GM19351 (cell line): ENCODE measurements around the gene TOLLIP.
A peak's percentile ranks its signal among the peaks of the same experiment; 100 is the strongest.
"Not testable (repeated sequence)": the region's sequence is repeated elsewhere in the genome, so short reads cannot be mapped to it uniquely, and the experiment has no call there.

Experiments used
- ATAC-seq: cut with Tn5 transposase; IDR thresholded peaks from one replicate; pipeline ENCODE4 v1.9.1; 2021; ENCODE audit warnings: mild to moderate bottlenecking, moderate library complexity; ENCODE audit not compliant: unreplicated experiment

TOLLIP gene

DNA sequence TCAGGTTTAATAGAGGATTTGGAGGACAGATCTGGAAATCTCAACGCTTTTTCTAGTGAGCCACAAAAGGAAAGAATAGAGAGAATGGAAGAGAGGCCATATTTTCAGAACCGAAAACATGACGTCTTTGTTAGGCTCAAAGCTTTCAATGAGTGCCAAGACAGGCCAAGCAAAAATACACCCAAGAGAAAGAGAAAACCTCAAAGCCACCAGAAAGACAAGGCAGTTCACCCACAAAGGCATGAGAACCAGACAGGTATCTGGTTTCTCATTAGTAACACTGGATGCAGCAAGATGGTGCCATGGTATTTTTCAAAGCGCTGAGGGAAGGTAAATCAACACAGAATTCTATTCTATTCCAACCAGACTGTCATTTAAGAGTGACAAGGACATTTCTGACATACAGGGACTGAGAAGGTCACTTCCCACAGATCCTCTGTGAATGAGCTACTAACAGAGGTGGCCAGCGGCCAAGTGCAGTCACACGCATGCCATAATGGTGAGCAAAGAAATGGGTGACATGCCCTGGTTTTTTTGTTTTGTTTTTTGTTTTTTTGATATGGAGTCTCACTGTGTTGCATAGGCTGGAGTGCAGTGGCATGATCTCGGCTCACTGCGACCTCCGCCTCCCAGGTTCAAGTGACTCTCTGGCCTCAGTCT lies 41.9 kb downstream of the TOLLIP start:
- no peak for ATAC-seq

DNA sequence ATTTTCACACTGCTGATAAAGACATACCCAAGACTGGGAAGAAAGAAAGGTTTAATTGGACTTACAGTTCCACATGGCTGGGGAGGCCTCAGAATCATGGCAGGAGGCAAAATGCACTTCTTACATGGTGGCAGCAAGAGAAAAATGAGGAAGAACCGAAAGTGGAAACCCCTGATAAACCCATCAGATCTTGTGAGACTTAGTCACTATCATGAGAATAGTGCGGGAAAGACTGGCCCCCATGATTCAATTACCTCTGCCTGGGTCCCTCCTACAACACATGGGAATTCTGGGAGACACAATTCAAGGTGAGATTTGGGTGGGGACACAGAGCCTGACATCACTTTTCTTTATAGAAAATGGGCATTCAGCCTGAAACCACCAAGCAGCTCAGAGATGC lies 42.5 kb downstream of the TOLLIP start:
- not testable (repeated sequence) for ATAC-seq

DNA sequence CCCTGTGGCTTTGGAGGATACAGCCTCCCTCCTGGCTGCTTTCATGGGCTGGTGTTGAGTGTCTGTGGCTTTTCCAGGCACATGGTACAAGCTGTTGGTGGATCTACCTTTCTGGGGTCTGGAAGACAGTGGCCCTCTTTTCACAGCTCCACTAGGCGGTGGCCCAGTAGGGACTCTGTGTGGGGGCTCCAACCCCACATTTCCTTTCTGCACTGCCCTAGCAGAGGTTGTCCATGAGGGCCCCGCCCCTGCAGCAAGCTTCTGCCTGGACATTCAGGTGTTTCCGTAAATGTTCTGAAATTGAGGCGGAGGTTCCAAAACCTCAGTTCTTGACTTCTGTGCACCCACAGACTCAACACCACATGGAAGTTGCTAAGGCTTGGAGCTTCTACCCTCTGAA lies 44.0 kb downstream of the TOLLIP start:
- ATAC-seq: not testable (repeated sequence)

- not testable (repeated sequence) for ATAC-seq
These were observed 45.0 kb downstream of the TOLLIP start for GRCh38 chr11:1264444-1264843.

- peak; percentile 14 for ATAC-seq
These were observed 46.4 kb downstream of the TOLLIP start for GRCh38 chr11:1263010-1263409.

DNA sequence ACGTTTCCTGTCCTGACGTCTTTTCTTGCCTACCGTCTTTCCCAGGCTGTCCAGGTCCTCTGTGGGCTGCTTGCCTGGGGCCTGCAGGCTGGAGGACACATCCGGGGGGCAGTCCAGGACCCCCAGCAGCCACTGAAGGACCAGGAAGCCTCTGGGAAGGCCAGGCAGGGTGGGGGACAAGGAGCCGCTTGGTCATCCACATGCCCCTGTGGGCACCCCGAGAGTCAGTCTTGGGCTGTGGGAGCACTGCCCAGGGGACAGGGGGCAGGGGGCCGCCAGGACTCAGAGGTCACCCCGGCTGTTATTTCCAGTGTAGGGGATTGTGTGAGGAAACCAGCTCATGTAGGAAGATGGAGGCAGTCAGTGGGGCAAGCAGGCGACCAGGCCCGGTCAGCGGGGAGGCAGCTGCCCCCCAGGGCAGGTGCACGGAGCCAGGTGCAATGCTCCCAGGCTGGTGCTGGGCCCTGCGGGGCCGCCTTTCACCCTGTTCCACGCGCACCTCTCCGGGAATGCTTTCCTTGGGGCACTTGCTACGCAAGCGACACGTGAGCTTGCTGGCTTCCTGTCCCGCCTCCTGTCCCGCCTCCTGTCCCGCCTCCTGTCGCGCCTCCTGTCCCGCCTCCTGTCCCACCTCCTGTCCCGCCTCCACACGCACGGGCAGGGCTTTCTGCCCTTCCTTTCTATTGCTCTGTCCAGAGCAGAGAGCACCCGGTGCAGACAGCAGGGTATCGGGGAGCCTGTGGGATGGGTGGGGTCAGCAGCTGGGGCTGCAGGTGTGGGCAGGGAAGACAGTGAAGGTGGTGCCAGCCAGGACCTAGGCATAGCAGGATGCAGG lies 47.0 kb downstream of the TOLLIP start:
- peak; percentile 93 for ATAC-seq

GRCh38 chr11:1261241-1262071 lies 48.0 kb downstream of the TOLLIP start:
- ATAC-seq: no peak

GRCh38 chr11:1260620-1261019 lies 48.8 kb downstream of the TOLLIP start:
- ATAC-seq: no peak

DNA sequence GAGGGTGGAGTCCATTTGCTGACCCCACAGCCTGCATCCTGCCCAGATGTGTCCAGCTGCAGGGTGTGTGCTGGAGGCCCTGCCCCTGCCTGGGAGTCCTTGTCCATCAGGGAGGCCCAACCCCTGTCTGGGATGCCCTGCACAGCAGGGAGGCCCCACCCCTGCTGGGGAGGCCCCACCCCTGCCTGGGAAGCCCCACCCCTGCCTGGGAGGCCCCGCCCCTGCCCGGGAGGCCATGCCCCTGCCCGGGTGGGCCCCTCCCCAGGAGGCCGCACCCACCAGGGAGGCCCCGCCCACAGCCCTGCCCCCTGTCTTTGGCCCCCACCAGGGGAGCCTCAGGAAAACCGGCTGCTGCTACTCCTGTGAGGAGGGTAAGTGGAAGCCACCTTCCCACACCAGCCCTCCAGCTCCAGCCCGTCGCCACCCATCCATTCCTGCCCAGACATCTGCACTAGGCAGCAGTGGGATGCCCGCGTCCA lies 49.4 kb downstream of the TOLLIP start:
- ATAC-seq: no peak

GRCh38 chr11:1259561-1259960 lies 49.9 kb downstream of the TOLLIP start:
- ATAC-seq: no peak

GRCh38 chr11:1259076-1259461 lies 50.4 kb downstream of the TOLLIP start:
- ATAC-seq: no peak

DNA sequence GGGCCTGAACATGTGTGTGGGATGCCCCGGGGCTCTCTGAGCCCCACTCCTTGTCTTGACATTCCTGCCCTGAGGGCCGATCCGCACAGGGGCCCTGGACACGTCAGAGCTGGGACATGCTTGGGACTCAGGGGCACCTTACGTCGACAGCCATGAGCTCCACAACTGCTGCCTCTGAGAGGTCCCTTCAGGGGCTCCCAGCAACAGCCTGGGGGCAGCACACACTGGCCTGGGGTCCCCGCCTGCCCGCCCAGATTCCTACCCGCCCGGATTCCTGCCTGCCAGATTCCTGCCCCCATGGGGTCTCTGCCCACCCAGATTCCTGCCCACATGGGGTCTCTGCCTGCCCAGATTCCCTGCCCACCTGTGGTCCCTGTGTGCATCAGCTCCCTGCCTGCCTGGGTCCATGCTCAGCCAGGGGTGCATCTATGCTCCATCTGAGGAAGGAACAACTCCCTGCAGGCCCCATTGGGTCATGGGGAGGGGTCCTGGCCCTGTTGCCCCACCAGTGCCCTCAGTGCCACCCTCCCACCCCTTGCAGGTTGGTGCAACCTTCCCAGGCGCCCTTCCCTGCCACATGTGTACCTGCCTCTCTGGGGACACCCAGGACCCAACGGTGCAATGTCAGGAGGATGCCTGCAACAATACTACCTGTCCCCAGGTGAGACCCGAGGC lies 50.9 kb downstream of the TOLLIP start:
- ATAC-seq: no peak

- ATAC-seq: no peak
These were observed 51.5 kb downstream of the TOLLIP start for GRCh38 chr11:1257916-1258315.

DNA sequence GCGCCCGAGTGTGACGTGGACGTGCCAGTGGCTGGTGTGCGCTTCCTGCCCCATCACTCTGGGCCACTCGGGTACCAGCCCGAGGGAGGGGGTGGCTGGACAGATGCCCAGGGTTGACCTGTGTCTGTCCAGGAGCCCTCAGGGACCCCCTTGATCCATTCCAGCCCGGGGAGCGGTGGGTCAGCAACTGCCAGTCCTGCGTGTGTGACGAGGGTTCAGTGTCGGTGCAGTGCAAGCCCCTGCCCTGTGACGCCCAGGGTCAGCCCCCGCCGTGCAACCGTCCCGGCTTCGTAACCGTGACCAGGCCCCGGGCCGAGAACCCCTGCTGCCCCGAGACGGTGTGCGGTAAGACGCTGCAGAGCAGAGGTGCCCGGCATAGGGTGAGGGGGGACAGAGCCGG lies 52.1 kb downstream of the TOLLIP start:
- no peak for ATAC-seq

DNA sequence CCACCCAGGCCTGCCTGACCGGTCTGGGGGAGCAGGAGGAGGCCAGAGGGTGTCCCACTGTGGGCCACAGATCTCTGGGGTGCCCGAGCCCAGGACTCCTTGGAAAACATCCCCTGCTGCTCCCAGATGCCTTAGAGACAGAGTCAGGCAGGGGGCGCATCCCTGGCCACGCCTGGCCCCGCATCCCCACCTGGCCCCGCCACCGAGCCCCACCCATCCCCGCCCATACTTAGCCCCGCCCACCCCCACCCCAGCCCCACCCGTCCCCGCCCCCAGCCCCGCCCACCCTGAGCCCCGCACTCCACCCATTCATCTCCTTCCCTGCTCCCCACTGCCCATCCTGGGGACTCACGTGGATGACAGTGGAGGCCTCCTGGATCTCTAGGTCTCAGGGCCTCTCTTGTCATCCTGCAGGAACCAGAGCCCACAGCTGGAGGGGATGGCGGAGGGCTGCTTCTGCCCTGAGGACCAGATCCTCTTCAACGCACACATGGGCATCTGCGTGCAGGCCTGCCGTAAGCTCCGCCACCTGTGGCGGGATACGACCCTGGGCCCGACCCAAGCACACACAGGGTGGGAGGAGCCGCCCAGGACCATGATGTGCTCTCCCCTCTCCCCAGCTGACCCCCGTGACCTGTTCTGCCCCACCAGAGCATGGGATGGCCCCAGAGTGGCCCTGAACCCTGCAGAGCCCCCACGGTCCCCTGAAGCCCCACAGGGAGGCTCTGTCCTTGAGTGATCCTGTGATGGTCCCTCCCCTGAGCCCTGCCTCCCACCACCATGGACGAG lies 53.0 kb downstream of the TOLLIP start:
- ATAC-seq: no peak

DNA sequence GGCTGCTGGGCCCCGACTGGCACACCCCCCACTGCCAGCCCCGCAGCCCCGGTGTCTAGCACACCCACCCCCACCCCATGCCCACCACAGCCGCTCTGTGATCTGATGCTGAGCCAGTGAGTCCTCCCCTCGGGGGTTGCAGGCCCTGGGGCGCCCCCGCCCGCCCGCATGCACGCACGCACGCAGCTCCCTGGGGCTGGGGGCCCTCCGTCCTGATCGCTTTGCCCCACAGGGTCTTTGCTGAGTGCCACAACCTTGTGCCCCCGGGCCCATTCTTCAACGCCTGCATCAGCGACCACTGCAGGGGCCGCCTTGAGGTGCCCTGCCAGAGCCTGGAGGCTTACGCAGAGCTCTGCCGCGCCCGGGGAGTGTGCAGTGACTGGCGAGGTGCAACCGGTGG lies 54.3 kb downstream of the TOLLIP start:
- no peak for ATAC-seq

DNA sequence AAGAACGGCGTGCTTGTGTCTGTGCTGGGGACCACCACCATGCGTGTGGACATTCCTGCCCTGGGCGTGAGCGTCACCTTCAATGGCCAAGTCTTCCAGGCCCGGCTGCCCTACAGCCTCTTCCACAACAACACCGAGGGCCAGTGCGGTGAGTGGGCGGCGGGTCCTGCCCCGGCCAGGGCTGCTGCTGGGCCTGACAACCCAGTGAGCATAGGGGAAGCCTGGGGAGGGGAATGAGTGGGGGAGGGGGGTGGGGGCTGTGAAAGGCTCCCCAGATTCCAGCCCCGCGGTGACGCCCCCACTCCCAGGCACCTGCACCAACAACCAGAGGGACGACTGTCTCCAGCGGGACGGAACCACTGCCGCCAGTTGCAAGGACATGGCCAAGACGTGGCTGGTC lies 54.7 kb downstream of the TOLLIP start:
- ATAC-seq: no peak

GRCh38 chr11:1254086-1254648 lies 55.3 kb downstream of the TOLLIP start:
- ATAC-seq: no peak

DNA sequence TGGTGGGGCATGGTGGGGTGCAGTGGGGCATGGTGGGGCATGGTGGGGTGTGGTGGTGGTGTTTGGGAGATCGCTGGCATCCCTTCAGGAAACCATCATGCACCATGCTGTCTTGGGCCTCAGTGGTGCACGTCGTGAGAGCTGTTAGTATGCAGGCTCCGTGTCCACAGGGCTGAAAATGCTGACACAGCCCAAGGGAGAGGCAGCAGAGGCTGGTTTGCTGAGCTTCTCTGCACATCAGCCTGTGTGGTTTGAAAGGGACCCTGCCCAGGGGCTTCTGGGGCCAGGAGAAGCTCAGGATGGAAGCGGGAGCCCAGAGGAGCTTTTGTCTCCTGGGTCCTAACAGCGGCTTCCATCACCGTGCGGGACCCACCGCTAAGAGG lies 56.3 kb downstream of the TOLLIP start:
- ATAC-seq: no peak
